Measurements from ENCODE around the gene ANKS3. TPM values are rescaled to one million over a fixed set of nuclear protein-coding genes. Genes with fewer than 3 reads are reported as not detected.

Gene ANKS3
- polyA plus RNA-seq, 2 of the 4 experiments (the other 2 are of a cell fraction), result 22.7 to 27.1 TPM

DNA sequence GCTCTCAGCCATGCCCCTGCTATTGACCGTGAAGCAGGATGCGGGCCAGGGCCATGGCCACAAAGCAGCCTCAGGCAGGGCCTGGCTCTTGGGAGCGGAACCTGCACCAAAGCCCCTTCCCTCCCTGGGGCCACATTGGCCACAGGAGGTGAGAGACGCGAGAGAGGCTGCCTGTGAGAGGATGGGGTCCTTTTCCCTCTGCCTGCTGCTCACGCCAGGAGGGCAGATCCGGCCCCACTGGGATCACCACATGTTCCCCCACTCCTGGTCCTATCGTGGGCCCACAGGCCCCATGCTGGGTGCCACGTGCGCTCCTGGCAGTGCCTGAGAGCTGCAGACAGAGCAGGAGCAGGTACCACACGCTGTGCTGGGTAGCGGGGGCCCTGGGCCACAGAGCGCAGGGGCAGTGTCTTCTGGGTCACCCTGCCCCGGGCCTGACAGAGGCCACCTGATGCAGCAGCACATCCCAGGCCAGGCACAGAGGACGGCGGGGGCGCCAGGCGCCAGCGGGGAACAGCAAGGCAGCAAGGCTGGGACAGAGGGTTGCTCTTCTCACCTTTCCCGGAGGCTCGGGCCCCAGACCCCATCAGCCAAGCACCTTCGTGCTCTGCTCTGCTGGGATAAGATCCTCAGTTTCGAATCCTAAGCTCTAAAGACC is 49.9 kb downstream of the ANKS3 start:
- ChIA-PET CTCF (interaction anchor here (0.5 to 2.0 kb wide), 4 partner anchors 11 to 208 kb away, joined by 3 to 8 read pairs (median 3); partner anchors contain the start of gene HMOX2), POLR2A (no interaction called here)
- no peak for ATAC-seq
- H3K9me3 ChIP-seq, result no peaks in the 10 kb centered on the region
- no peak for DNase-seq (ENCODE audit: low read depth in 1 of 2, low spot score in 1 of 2)
- H3K4me3 ChIP-seq, result no peak overlapping the region
- TF ChIP-seq, protein P1, sequence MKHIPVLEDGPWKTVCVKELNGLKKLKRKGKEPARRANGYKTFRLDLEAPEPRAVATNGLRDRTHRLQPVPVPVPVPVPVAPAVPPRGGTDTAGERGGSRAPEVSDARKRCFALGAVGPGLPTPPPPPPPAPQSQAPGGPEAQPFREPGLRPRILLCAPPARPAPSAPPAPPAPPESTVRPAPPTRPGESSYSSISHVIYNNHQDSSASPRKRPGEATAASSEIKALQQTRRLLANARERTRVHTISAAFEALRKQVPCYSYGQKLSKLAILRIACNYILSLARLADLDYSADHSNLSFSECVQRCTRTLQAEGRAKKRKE (CRISPR knock-in tag; IDR thresholded peaks at IDR 0.05; ENCODE audit: low read depth), result no peak
- TF ChIP-seq GATA3 (IDR thresholded peaks at IDR 0.05; ENCODE audit: borderline replicate concordance) (no peak), EHMT2 (IDR thresholded peaks at IDR 0.05; ENCODE audit: low read depth) (no peak), MAZ (IDR thresholded peaks at IDR 0.05; ENCODE audit: borderline replicate concordance, low read depth, low read length) (no peak), HEYL (CRISPR knock-in tag; IDR thresholded peaks at IDR 0.05) (no peak), CHD2 (IDR thresholded peaks at IDR 0.05; ENCODE audit: low read length, partially characterized antibody) (no peak), JUNB (IDR thresholded peaks at IDR 0.05) (no peak), KDM5A (IDR thresholded peaks at IDR 0.05) (no peak), HOXB13 (CRISPR knock-in tag; IDR thresholded peaks at IDR 0.05; ENCODE audit: low read depth) (no peak), NFE2L2 (conservative IDR thresholded peaks at IDR 0.05; ENCODE audit: low read length) (no peak), EHF (CRISPR knock-in tag; IDR thresholded peaks at IDR 0.05) (no peak), SMC3 (IDR thresholded peaks at IDR 0.05) (no peak), RARB (CRISPR knock-in tag; IDR thresholded peaks at IDR 0.05) (no peak), MYC (IDR thresholded peaks at IDR 0.05; ENCODE audit: borderline replicate concordance, low read length) (no peak)
- TF ChIP-seq, protein P2, sequence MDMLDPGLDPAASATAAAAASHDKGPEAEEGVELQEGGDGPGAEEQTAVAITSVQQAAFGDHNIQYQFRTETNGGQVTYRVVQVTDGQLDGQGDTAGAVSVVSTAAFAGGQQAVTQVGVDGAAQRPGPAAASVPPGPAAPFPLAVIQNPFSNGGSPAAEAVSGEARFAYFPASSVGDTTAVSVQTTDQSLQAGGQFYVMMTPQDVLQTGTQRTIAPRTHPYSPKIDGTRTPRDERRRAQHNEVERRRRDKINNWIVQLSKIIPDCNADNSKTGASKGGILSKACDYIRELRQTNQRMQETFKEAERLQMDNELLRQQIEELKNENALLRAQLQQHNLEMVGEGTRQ (IDR thresholded peaks at IDR 0.05), result no peak
- TF ChIP-seq, protein P3, sequence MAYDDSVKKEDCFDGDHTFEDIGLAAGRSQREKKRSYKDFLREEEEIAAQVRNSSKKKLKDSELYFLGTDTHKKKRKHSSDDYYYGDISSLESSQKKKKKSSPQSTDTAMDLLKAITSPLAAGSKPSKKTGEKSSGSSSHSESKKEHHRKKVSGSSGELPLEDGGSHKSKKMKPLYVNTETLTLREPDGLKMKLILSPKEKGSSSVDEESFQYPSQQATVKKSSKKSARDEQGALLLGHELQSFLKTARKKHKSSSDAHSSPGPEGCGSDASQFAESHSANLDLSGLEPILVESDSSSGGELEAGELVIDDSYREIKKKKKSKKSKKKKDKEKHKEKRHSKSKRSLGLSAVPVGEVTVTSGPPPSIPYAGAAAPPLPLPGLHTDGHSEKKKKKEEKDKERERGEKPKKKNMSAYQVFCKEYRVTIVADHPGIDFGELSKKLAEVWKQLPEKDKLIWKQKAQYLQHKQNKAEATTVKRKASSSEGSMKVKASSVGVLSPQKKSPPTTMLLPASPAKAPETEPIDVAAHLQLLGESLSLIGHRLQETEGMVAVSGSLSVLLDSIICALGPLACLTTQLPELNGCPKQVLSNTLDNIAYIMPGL (CRISPR knock-in tag; IDR thresholded peaks at IDR 0.05; ENCODE audit: borderline replicate concordance), result no peak
- TF ChIP-seq, protein P4, sequence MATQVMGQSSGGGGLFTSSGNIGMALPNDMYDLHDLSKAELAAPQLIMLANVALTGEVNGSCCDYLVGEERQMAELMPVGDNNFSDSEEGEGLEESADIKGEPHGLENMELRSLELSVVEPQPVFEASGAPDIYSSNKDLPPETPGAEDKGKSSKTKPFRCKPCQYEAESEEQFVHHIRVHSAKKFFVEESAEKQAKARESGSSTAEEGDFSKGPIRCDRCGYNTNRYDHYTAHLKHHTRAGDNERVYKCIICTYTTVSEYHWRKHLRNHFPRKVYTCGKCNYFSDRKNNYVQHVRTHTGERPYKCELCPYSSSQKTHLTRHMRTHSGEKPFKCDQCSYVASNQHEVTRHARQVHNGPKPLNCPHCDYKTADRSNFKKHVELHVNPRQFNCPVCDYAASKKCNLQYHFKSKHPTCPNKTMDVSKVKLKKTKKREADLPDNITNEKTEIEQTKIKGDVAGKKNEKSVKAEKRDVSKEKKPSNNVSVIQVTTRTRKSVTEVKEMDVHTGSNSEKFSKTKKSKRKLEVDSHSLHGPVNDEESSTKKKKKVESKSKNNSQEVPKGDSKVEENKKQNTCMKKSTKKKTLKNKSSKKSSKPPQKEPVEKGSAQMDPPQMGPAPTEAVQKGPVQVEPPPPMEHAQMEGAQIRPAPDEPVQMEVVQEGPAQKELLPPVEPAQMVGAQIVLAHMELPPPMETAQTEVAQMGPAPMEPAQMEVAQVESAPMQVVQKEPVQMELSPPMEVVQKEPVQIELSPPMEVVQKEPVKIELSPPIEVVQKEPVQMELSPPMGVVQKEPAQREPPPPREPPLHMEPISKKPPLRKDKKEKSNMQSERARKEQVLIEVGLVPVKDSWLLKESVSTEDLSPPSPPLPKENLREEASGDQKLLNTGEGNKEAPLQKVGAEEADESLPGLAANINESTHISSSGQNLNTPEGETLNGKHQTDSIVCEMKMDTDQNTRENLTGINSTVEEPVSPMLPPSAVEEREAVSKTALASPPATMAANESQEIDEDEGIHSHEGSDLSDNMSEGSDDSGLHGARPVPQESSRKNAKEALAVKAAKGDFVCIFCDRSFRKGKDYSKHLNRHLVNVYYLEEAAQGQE (IDR thresholded peaks at IDR 0.05), result no peak
- TF ChIP-seq, protein P5, sequence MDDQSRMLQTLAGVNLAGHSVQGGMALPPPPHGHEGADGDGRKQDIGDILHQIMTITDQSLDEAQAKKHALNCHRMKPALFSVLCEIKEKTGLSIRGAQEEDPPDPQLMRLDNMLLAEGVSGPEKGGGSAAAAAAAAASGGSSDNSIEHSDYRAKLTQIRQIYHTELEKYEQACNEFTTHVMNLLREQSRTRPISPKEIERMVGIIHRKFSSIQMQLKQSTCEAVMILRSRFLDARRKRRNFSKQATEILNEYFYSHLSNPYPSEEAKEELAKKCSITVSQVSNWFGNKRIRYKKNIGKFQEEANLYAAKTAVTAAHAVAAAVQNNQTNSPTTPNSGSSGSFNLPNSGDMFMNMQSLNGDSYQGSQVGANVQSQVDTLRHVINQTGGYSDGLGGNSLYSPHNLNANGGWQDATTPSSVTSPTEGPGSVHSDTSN (IDR thresholded peaks at IDR 0.05), result no peak
- TF ChIP-seq, protein P6, sequence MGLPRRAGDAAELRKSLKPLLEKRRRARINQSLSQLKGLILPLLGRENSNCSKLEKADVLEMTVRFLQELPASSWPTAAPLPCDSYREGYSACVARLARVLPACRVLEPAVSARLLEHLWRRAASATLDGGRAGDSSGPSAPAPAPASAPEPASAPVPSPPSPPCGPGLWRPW (IDR thresholded peaks at IDR 0.05), result no peak
- TF ChIP-seq, protein P7, sequence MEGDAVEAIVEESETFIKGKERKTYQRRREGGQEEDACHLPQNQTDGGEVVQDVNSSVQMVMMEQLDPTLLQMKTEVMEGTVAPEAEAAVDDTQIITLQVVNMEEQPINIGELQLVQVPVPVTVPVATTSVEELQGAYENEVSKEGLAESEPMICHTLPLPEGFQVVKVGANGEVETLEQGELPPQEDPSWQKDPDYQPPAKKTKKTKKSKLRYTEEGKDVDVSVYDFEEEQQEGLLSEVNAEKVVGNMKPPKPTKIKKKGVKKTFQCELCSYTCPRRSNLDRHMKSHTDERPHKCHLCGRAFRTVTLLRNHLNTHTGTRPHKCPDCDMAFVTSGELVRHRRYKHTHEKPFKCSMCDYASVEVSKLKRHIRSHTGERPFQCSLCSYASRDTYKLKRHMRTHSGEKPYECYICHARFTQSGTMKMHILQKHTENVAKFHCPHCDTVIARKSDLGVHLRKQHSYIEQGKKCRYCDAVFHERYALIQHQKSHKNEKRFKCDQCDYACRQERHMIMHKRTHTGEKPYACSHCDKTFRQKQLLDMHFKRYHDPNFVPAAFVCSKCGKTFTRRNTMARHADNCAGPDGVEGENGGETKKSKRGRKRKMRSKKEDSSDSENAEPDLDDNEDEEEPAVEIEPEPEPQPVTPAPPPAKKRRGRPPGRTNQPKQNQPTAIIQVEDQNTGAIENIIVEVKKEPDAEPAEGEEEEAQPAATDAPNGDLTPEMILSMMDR (IDR thresholded peaks at IDR 0.05), result no peak
- no peak overlapping the region for H3K4me2 ChIP-seq
- WGBS (ENCODE audit: missing lambda C conversion rate), result 93% methylated on average over 17 of the region's 23 CpGs
- H3K27ac ChIP-seq, result no peak overlapping the region
- FAIRE-seq, result no peak
- no peaks in the 10 kb centered on the region for H3K4me1 ChIP-seq

Measured in A549 (cell line).